ENCODE data around the gene SUFU.
A peak's percentile ranks its signal among the peaks of the same experiment; 100 is the strongest.

Gene SUFU

DNA sequence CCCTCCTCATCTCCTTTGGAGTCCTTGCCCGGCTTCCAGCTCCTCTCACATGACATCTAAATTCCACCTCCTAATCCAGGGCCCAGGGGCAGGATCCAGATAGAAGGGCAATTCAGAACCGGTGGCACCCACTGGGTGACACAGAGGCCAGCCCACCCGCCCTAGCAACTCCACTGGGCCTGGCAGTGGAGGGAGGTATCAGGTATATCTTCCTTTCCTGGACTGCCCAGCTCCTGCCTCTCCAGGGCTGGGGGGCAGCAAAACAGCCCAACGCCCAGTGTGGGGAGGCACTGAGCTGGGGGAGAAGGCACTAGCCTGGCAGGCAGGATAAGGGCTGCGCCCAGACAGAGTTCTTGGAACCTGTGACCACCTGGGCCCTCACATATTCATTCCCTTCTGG is 130.1 kb downstream of the SUFU start:
- no peak for TF ChIP-seq CTCF (conservative IDR thresholded peaks at IDR 0.05; ENCODE audit: low read depth)
- ChIA-PET CTCF (interaction anchor here (0.6 kb wide), 1 partner anchor 20 kb away, joined by 3 read pairs; no protein-coding TSS in a partner anchor), POLR2A (ENCODE audit: low non-redundant PET) (no interaction called here)
- no peak for DNase-seq (ENCODE audit: low spot score)
- peak overlapping the region; percentile 78 for H3K27ac ChIP-seq

DNA sequence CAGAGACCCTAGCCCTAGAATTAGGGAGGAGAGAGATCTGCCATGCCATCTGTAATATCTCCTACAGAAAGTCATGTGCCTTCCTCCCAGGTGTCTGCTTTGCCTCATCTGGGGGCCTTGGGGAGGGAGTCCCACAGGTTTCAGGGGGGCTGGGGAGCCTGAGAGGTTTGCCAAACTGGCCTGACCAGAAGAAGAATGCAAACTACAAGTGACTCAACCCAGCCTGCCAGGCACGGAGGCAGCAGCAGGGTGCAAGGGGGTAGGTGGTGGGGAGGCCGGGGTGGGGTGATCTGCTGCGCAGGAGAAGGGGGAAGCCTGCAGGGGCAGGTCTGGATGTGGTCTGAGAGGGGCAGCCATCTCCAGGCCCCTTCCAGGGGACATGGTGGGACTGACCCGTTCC is 130.9 kb downstream of the SUFU start:
- H3K27ac ChIP-seq = peak overlapping the region; percentile 78; the same call in 1 of the 2 replicates
- DNase-seq (ENCODE audit: low spot score) = no peak
- POLR2A ChIA-PET (ENCODE audit: low non-redundant PET) = no interaction called here
- CTCF ChIA-PET = no interaction called here
- no peak for TF ChIP-seq CTCF (conservative IDR thresholded peaks at IDR 0.05; ENCODE audit: low read depth)

GRCh38 chr10:102635377-102635776 is 131.6 kb downstream of the SUFU start:
- no peak for TF ChIP-seq CTCF (conservative IDR thresholded peaks at IDR 0.05; ENCODE audit: low read depth)
- ChIA-PET POLR2A (ENCODE audit: low non-redundant PET) (no interaction called here), CTCF (interaction anchor here (0.5 kb wide), 1 partner anchor 35 kb away, joined by 3 read pairs; no protein-coding TSS in a partner anchor)
- H3K27ac ChIP-seq = no peak overlapping the region
- DNase-seq (ENCODE audit: low spot score) = no peak

DNA sequence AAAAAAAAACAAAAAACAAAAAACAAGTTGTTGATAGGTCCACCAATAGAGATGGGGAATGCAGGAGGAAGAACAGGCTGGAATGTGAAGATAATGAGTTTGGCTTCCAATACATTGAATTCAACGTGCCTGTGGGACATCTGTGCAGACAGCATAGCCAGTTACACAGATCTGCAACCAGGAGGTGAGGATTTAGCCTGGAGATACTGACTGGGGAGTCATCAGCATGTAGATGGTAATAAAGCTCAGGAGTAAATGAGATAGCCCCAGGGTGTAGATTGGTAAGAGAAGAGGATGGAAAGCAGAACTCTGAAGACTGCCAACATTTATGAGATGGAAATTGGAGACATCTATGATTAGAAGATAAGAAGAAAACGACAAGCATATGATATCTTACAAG is 135.8 kb downstream of the SUFU start:
- POLR2A ChIA-PET (ENCODE audit: low non-redundant PET) = no interaction called here
- TF ChIP-seq CTCF (conservative IDR thresholded peaks at IDR 0.05; ENCODE audit: low read depth) = no peak
- DNase-seq (ENCODE audit: low spot score) = no peak
- no peak overlapping the region for H3K27ac ChIP-seq
- CTCF ChIA-PET = interaction anchor here (0.9 kb wide), 1 partner anchor 56 kb away, joined by 3 read pairs; no protein-coding TSS in a partner anchor

DNA sequence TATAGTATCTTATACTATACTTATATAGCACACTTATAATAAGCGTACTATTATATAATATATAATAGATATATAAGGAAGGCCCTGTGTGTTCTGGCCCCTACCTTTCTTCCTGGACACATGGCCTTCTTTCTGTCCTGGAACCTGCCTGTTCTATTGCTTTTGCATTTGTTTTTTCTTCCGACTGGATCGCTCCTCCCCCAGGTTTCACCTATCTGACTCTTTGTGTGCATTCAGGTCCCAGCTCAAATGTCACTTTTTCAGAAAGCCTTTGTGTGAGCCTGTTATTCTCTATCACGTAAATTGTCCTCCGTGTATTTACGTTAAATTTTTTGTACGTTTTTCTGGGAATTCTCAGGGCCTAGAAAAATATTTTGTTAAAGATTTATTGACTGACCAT is 137.6 kb downstream of the SUFU start:
- DNase-seq (ENCODE audit: low spot score) = no peak
- ChIA-PET CTCF (no interaction called here), POLR2A (ENCODE audit: low non-redundant PET) (interaction anchor here (0.5 to 1.2 kb wide), 3 partner anchors 10 to 260 kb away, joined by 3 read pairs; no protein-coding TSS in a partner anchor)

DNA sequence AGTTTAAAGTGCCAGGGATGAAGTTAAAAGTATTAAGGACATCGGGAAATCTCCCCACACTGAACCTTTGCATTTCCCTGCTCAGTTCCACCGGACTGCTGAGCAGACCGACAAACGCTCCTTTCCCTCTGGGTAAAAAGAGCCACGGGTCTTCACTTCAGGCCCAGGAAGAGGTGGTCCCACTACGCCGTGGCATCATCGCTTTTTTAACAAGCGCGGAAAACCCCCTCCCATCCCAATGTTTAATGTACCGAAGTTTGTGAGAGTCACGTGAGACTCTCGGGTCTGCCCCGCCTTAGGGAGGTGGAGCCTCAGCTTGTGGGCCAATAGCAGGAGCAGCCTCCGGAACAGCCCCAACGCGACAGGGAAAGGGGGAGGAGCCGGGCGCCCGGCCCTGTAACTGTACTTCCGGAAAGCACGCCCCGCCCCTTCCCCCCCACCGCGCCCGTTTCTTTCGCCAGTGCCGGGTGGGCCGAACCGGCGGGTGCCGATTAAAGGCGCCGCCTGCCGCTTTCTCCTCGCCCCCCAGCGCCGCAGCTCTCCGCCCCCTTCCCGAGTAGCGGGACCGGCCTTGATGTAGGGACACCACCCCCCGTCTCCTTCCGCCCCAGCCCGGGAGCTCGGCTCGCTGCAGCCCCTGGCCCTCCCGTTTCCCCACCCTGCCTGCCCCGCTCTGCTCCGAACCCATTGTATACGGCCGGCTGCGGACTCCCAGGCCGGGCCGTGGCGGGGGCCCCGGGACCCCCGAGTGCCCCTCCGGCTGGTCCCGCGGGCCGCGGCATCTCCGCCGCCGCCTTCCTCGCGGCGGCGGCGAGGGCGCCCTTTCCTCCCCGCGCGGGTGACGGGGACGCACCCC is 138.3 kb downstream of the SUFU start:
- no peak for TF ChIP-seq CTCF (conservative IDR thresholded peaks at IDR 0.05; ENCODE audit: low read depth)
- ChIA-PET POLR2A (ENCODE audit: low non-redundant PET) (interaction anchor here (0.5 to 1.2 kb wide), 6 partner anchors 10 to 514 kb away, joined by 3 to 4 read pairs (median 3); partner anchors contain the start of gene ARL3), CTCF (interaction anchor here (1.1 kb wide), 1 partner anchor 58 kb away, joined by 3 read pairs; no protein-coding TSS in a partner anchor)
- H3K27ac ChIP-seq = peak overlapping the region; percentile 100
- DNase-seq (ENCODE audit: low spot score) = peak; percentile 99

More for the DNA sequence above, 137.6 kb downstream of the SUFU start:
- no peak for TF ChIP-seq CTCF (conservative IDR thresholded peaks at IDR 0.05; ENCODE audit: low read depth)
- peak overlapping the region; percentile 100 for H3K27ac ChIP-seq
